22Rv1 (cell line): ENCODE measurements around the gene SULT1C3.

Source experiments
- ZFX ChIP-seq: fragments of 450-650 bp; IDR thresholded peaks from 2 replicates; pipeline ENCODE4 v1.6.1; 2017; ENCODE audit warnings: antibody characterized with exemption, borderline replicate concordance
- TF ChIP-seq, protein P1 (sequence below): fragments of 450-650 bp; IDR thresholded peaks from 2 replicates; pipeline ENCODE4 v1.5.1; 2017; ENCODE audit warnings: mild to moderate bottlenecking

DNA sequence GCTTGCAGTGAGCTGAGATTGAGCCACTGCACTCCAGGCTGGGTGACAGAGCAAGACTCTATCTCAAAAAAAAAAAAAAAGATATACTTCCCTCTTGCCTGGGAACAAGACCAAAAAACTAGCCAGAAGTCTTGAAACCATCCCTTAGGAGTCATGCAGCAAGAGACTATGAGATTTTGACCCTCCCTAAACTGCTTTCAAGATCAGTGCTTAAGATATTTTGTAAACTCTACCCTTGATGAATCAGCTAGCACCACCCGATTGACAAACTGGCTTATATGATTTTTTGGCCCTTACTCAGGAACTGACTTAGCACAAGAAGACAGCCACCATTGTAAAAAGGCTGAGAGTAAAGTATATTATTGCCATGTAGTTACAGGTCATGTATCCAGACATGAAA lies 3.8 kb downstream of the SULT1C3 start:
- TF ChIP-seq, protein P1, sequence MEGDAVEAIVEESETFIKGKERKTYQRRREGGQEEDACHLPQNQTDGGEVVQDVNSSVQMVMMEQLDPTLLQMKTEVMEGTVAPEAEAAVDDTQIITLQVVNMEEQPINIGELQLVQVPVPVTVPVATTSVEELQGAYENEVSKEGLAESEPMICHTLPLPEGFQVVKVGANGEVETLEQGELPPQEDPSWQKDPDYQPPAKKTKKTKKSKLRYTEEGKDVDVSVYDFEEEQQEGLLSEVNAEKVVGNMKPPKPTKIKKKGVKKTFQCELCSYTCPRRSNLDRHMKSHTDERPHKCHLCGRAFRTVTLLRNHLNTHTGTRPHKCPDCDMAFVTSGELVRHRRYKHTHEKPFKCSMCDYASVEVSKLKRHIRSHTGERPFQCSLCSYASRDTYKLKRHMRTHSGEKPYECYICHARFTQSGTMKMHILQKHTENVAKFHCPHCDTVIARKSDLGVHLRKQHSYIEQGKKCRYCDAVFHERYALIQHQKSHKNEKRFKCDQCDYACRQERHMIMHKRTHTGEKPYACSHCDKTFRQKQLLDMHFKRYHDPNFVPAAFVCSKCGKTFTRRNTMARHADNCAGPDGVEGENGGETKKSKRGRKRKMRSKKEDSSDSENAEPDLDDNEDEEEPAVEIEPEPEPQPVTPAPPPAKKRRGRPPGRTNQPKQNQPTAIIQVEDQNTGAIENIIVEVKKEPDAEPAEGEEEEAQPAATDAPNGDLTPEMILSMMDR: no peak
- no peak for TF ChIP-seq ZFX
